Urinary bladder (tissue), 4 donors: ENCODE data around the gene RINT1. TPM values are rescaled to one million over a fixed set of nuclear protein-coding genes. Genes with fewer than 3 reads are reported as not detected.
"Not testable (repeated sequence)": the region's sequence is repeated elsewhere in the genome, so short reads cannot be mapped to it uniquely, and the experiment has no call there.

Experiments
- DNase-seq: peaks from one replicate; pipeline ENCODE4 v3.0.0-alpha.2; 2015; ENCODE audit errors: extremely low spot score
- H3K27ac ChIP-seq: one replicate; pipeline ENCODE4 v1.5.1; 2013; ENCODE audit warnings: low read depth, mild to moderate bottlenecking, moderate library complexity
- H3K36me3 ChIP-seq: one replicate; pipeline ENCODE4 v1.6.1; 2013; ENCODE audit warnings: mild to moderate bottlenecking, moderate library complexity; ENCODE audit not compliant: insufficient read depth
- H3K4me1 ChIP-seq: one replicate; pipeline ENCODE4 v1.6.1; 2013; ENCODE audit warnings: mild to moderate bottlenecking, moderate library complexity; ENCODE audit not compliant: insufficient read depth
- H3K4me3 ChIP-seq: one replicate; pipeline ENCODE4 v1.5.1; 2013; ENCODE audit warnings: low read depth, low read length
- WGBS: extraction: QIAGEN DNeasy Blood & Tissue Kit; methylation state at CpG from one replicate; pipeline ENCODE4 v1.1.7; 2013; 5-methylcytosine and 5-hydroxymethylcytosine counted together
- polyA plus RNA-seq: library from polyadenylated mRNA; stranded (reverse); fragments of 200-250 nt; gene quantifications from one replicate; pipeline ENCODE4 v1.2.3, GENCODE V29; 2013
- total RNA-seq: library from RNA; depleted of rRNA; stranded (reverse); fragments of >200 nt; gene quantifications from one replicate; pipeline ENCODE4 v1.2.3, GENCODE V29; 2014
- donor health status: healthy with polysubstance abuse.
- donor health status: healthy.

RINT1 gene
- total and polyA plus RNA-seq, 2 donors = 7.6 to 25.9 TPM

- not testable (repeated sequence) for H3K4me3 ChIP-seq, H3K4me1 ChIP-seq, H3K27ac ChIP-seq, DNase-seq, H3K36me3 ChIP-seq
- 83% methylated on average over 8 of the region's 8 CpGs for WGBS
These were observed 67.1 kb downstream of the RINT1 start for GRCh38 chr7:105599080-105599479.

- Histone ChIP-seq H3K27ac (no peak overlapping the region), H3K36me3 (no peaks in the 10 kb centered on the region), H3K4me1 (no peaks in the 10 kb centered on the region), H3K4me3 (no peak overlapping the region)
- 82% methylated on average over 3 of the region's 3 CpGs for WGBS
- no peak for DNase-seq
These were observed 67.5 kb downstream of the RINT1 start for GRCh38 chr7:105599551-105599950.

GRCh38 chr7:105600720-105601550 lies 68.9 kb downstream of the RINT1 start:
- no peak for DNase-seq

GRCh38 chr7:105602325-105603305 lies 70.6 kb downstream of the RINT1 start:
- no peak overlapping the region for H3K4me3 ChIP-seq
- H3K4me1 ChIP-seq = no peaks in the 10 kb centered on the region
- no peaks in the 10 kb centered on the region for H3K36me3 ChIP-seq
- WGBS = 73% methylated on average over 19 of the region's 19 CpGs
- DNase-seq = no peak
- no peak overlapping the region for H3K27ac ChIP-seq

More at GRCh38 chr7:105600720-105601550, 68.9 kb downstream of the RINT1 start:
- no peak overlapping the region for H3K4me3 ChIP-seq
- H3K4me1 ChIP-seq = no peaks in the 10 kb centered on the region
- no peaks in the 10 kb centered on the region for H3K36me3 ChIP-seq
- whole genome bisulfite sequencing = 73% methylated on average over 14 of the region's 14 CpGs
- H3K27ac ChIP-seq = no peak overlapping the region

- no peak overlapping the region for H3K4me3 ChIP-seq
- no peaks in the 10 kb centered on the region for H3K36me3 ChIP-seq
- 93% methylated on average over 8 of the region's 8 CpGs for WGBS
- no peak for DNase-seq
- H3K4me1 ChIP-seq = no peaks in the 10 kb centered on the region
- H3K27ac ChIP-seq = no peak overlapping the region
These were observed 78.3 kb downstream of the RINT1 start for GRCh38 chr7:105610165-105610930.

- Histone ChIP-seq H3K4me1 (no peaks in the 10 kb centered on the region), H3K27ac (no peak overlapping the region), H3K36me3 (peaks cover 2% of the 10 kb centered on the region), H3K4me3 (no peak overlapping the region)
- DNase-seq = no peak
- WGBS = 86% methylated on average over 16 of the region's 16 CpGs
These were observed 80.1 kb downstream of the RINT1 start for GRCh38 chr7:105611856-105612775.

GRCh38 chr7:105612806-105613205 lies 80.8 kb downstream of the RINT1 start:
- 92% methylated on average over 9 of the region's 9 CpGs for WGBS
- no peak for DNase-seq
- peaks cover 2% of the 10 kb centered on the region for H3K36me3 ChIP-seq
- no peak overlapping the region for H3K4me3 ChIP-seq
- no peak overlapping the region for H3K27ac ChIP-seq
- no peaks in the 10 kb centered on the region for H3K4me1 ChIP-seq

GRCh38 chr7:105613611-105614330 lies 81.8 kb downstream of the RINT1 start:
- 95% methylated on average over 32 of the region's 32 CpGs for WGBS
- DNase-seq = no peak

GRCh38 chr7:105614341-105614840 lies 82.4 kb downstream of the RINT1 start:
- Histone ChIP-seq H3K4me1 (no peaks in the 10 kb centered on the region), H3K27ac (no peak overlapping the region), H3K36me3 (peaks cover 2% of the 10 kb centered on the region), H3K4me3 (no peak overlapping the region)
- WGBS = 94% methylated on average over 20 of the region's 20 CpGs
- DNase-seq = no peak

More at GRCh38 chr7:105613611-105614330, 81.8 kb downstream of the RINT1 start:
- Histone ChIP-seq H3K27ac (no peak overlapping the region), H3K36me3 (peaks cover 2% of the 10 kb centered on the region), H3K4me3 (no peak overlapping the region), H3K4me1 (no peaks in the 10 kb centered on the region)
